ENCODE results near the gene FBN3. TPM values are rescaled to one million over a fixed set of nuclear protein-coding genes. Genes with fewer than 3 reads are reported as not detected.

The FBN3 gene
- total and polyA plus RNA-seq, 8 donors = 0.08 to 0.55 TPM; not detected in 6

DNA sequence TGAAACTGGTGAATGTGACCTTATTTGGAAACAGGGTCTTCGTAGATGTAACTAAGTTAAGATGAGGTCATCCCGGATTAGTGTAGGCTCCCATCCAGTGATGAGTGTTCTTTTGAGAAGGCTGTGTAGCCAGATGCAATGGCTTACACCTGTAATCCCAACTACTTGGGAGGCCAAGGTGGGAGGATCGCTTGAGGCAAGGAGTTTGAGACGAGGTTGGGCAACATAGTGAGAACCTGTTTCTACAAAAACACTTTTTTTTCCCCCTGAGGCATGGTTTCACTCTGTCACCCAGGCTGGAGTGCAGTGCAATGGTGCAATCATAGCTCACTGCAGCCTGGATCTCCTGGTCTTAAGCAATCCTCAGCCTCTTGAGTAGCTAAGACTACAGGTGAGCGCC, 36.4 kb downstream of the FBN3 start:
- intact Hi-C loops (cut with DNase I; ENCODE audit: low total_unique reads) = no loop called here
- no peaks in the 10 kb centered on the region for H3K4me1 ChIP-seq
- no peak overlapping the region for H3K27ac ChIP-seq
- peaks cover 0 to 7% (median 0%) of the 10 kb centered on the region in 4 donors for H3K9me3 ChIP-seq
- no peak for DNase-seq
- no peak for TF ChIP-seq POLR2AphosphoS5 (IDR thresholded peaks at IDR 0.05)
- no peak for TF ChIP-seq EP300 (IDR thresholded peaks at IDR 0.05)
- TF ChIP-seq, protein P1, sequence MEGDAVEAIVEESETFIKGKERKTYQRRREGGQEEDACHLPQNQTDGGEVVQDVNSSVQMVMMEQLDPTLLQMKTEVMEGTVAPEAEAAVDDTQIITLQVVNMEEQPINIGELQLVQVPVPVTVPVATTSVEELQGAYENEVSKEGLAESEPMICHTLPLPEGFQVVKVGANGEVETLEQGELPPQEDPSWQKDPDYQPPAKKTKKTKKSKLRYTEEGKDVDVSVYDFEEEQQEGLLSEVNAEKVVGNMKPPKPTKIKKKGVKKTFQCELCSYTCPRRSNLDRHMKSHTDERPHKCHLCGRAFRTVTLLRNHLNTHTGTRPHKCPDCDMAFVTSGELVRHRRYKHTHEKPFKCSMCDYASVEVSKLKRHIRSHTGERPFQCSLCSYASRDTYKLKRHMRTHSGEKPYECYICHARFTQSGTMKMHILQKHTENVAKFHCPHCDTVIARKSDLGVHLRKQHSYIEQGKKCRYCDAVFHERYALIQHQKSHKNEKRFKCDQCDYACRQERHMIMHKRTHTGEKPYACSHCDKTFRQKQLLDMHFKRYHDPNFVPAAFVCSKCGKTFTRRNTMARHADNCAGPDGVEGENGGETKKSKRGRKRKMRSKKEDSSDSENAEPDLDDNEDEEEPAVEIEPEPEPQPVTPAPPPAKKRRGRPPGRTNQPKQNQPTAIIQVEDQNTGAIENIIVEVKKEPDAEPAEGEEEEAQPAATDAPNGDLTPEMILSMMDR (IDR thresholded peaks at IDR 0.05) = no peak
- TF ChIP-seq POLR2A (IDR thresholded peaks at IDR 0.05) = no peak
- no peaks in the 10 kb centered on the region for H3K36me3 ChIP-seq
- peaks cover 0 to 17% (median 0%) of the 10 kb centered on the region in 3 donors for H3K27me3 ChIP-seq
- 57 to 71% (median 64%) methylated on average over 5 of the region's 5 CpGs for WGBS, 5 donors
- no peak overlapping the region for H3K4me3 ChIP-seq

DNA sequence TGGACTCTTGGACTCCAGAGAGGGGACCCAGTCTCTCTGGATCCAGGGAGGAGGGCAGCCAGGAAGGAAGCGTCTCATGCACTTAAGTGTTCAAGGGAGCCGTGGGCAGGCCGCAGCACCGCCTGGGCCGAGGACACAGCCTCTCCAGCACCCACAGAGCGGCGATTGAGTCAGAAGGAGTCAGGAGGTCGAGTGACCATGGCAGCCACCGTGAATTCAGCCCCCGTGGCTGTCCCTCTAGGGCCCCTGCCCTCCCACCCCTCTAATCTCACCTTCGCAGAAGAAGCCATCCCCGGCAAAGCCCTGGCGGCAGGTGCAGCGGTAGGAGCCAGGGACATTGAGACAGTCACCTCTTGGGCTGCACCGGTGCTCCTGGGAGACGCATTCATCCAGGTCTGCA, 38.0 kb downstream of the FBN3 start:
- no peak overlapping the region for H3K27ac ChIP-seq
- no peaks in the 10 kb centered on the region for H3K4me1 ChIP-seq
- no peak for DNase-seq
- TF ChIP-seq POLR2AphosphoS5 (IDR thresholded peaks at IDR 0.05) (no peak), POLR2A (IDR thresholded peaks at IDR 0.05) (no peak), EP300 (IDR thresholded peaks at IDR 0.05) (no peak)
- TF ChIP-seq, protein P1 (IDR thresholded peaks at IDR 0.05) = no peak
- no peak overlapping the region for H3K4me3 ChIP-seq
- 79 to 87% (median 83%) methylated on average over 11 to 16 of the region's 16 CpGs for WGBS, 5 donors
- intact Hi-C loops (cut with DNase I; ENCODE audit: low total_unique reads) = no loop called here
- H3K9me3 ChIP-seq = peaks cover 0 to 7% (median 0%) of the 10 kb centered on the region in 4 donors
- H3K36me3 ChIP-seq = no peaks in the 10 kb centered on the region
- peaks cover 0 to 17% (median 0%) of the 10 kb centered on the region in 3 donors for H3K27me3 ChIP-seq

DNA sequence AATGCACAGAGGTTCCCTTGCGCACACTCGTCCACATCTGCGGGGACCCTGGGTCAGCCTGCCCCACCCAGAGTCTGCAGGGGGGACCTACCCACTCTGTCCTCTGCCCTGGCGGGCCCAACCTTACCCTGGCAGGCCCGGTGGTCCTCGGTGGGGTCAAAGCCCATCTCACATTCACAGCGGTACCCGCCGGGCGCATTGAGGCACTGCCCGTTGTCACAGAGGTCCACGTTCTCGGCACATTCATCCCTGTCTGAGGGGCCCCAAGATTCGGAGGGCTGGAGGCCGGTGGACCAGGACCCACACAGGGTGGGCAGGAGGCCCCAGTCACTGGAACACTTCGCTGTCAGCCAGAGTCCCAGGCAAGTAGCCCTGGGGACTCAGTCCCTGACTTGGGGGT, 38.5 kb downstream of the FBN3 start:
- H3K27ac ChIP-seq = no peak overlapping the region
- DNase-seq = no peak
- H3K4me3 ChIP-seq = no peak overlapping the region
- peaks cover 0 to 17% (median 0%) of the 10 kb centered on the region in 3 donors for H3K27me3 ChIP-seq
- WGBS, 5 donors = 84 to 93% (median 90%) methylated on average over 4 to 16 of the region's 16 CpGs
- peaks cover 0 to 7% (median 0%) of the 10 kb centered on the region in 4 donors for H3K9me3 ChIP-seq
- H3K4me1 ChIP-seq = no peaks in the 10 kb centered on the region
- H3K36me3 ChIP-seq = no peaks in the 10 kb centered on the region
- TF ChIP-seq POLR2A (IDR thresholded peaks at IDR 0.05) (no peak), EP300 (IDR thresholded peaks at IDR 0.05) (no peak), POLR2AphosphoS5 (IDR thresholded peaks at IDR 0.05) (no peak)
- TF ChIP-seq, protein P1 (IDR thresholded peaks at IDR 0.05) = no peak
- intact Hi-C loops (cut with DNase I; ENCODE audit: low total_unique reads) = no loop called here

DNA sequence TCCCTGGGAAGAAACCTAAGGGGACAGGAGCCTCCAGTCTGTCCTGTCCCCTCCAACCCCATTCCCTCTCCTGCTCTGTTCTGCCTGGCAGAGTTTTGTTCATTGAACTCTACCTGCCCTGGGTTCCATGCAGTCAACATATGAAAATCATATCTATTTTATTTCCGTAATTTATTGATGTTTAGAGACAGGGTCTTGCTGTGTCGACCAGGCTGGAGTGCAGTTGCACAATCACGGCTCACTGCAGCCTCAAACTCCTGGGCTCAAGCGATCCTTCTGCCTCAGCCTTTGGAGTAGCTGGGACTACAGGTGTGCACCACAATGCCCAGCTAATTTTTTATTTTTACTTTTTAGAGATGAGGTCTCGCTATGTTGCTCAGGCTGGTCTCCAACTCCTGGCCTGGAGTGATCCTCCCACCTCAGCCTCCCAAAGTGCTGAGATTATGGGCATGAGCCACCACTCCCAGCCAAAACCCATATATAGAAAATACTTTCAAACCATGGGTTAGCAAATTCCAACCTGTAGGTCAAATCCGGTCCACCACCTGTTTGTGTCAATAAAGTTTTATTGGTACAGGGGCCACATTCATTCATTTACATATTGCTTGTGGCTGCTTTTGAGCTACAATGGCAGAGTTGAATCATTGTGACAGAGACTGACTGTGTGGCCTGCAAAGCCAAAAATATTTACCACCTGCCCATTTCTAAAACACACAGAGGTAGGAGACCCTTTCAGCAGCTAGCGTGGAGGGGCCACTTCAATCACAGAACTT, 39.3 kb downstream of the FBN3 start:
- TF ChIP-seq, protein P1 (IDR thresholded peaks at IDR 0.05) = no peak
- 77 to 96% (median 90%) methylated on average over 7 of the region's 7 CpGs for WGBS, 5 donors
- no peak for DNase-seq
- Histone ChIP-seq H3K4me1 (no peaks in the 10 kb centered on the region), H3K4me3 (no peak overlapping the region), H3K36me3 (no peaks in the 10 kb centered on the region), H3K9me3 (peaks cover 0 to 7% (median 0%) of the 10 kb centered on the region in 4 donors), H3K27me3 (peaks cover 0 to 17% (median 0%) of the 10 kb centered on the region in 3 donors), H3K27ac (no peak overlapping the region)
- intact Hi-C loops (cut with DNase I; ENCODE audit: low total_unique reads) = no loop called here

All from stomach (tissue), 9 donors.